GM23338 (cell line): Measurements from ENCODE around the gene TEKT3. TPM values are rescaled to one million over a fixed set of nuclear protein-coding genes. Genes with fewer than 3 reads are reported as not detected.

Source experiments
- ATAC-seq: fragments of 200-7000 bp; cut with Tn5 transposase; 3 replicates; pipeline ENCODE4 v1.9.1; 2020
- DNase-seq: peaks from one replicate; pipeline ENCODE4 v3.0.0-alpha.2; 2015; ENCODE audit warnings: low spot score
- H2AFZ ChIP-seq: fragments of 200-600 bp; sonication (generic); 2 replicates; pipeline ENCODE4 v1.8.0; 2016; ENCODE audit warnings: antibody characterized with exemption, mild to moderate bottlenecking, moderate library complexity
- H3F3A ChIP-seq: fragments of 200-600 bp; sonication (generic); replicated peaks from 2 replicates; pipeline ENCODE4 v1.8.0; 2017; ENCODE audit warnings: antibody characterized with exemption, mixed run types, low read depth
- H3K27ac ChIP-seq: fragments of 200-600 bp; sonication (generic); 2 replicates; pipeline ENCODE4 v1.6.1; 2016; ENCODE audit warnings: low read depth
- H3K27me3 ChIP-seq: fragments of 200-600 bp; sonication (generic); 2 replicates; pipeline ENCODE4 v1.8.0; 2016; ENCODE audit warnings: mild to moderate bottlenecking, mixed run types, moderate library complexity; ENCODE audit not compliant: insufficient read depth
- H3K36me3 ChIP-seq: fragments of 200-600 bp; sonication (generic); 2 replicates; pipeline ENCODE4 v1.8.0; 2016; ENCODE audit warnings: mild to moderate bottlenecking; ENCODE audit not compliant: insufficient read depth
- H3K4me1 ChIP-seq: fragments of 200-600 bp; sonication (generic); 2 replicates; pipeline ENCODE4 v1.8.0; 2016; ENCODE audit warnings: mild to moderate bottlenecking, moderate library complexity; ENCODE audit not compliant: insufficient read depth
- H3K4me2 ChIP-seq: fragments of 200-600 bp; sonication (generic); 2 replicates; pipeline ENCODE4 v1.7.1; 2017; ENCODE audit warnings: mixed run types
- H3K4me3 ChIP-seq: fragments of 200-600 bp; sonication (generic); 2 replicates; pipeline ENCODE4 v1.6.1; 2016; ENCODE audit warnings: mixed run types
- H3K79me2 ChIP-seq: fragments of 200-600 bp; sonication (generic); replicated peaks from 2 replicates; pipeline ENCODE4 v1.8.0; 2017; ENCODE audit warnings: mild to moderate bottlenecking; ENCODE audit not compliant: insufficient read depth
- H3K9me2 ChIP-seq: fragments of 200-600 bp; sonication (generic); 2 replicates; pipeline ENCODE4 v1.8.0; 2017; ENCODE audit not compliant: insufficient read depth
- H4K20me1 ChIP-seq: fragments of 200-600 bp; sonication (generic); replicated peaks from 2 replicates; pipeline ENCODE4 v1.8.0; 2017; ENCODE audit warnings: mild to moderate bottlenecking; ENCODE audit not compliant: insufficient read depth
- H3K27ac Mint-ChIP-seq: 2 replicates; pipeline ENCODE4 v1.8.0; 2020; ENCODE audit warnings: inconsistent platforms, mild to moderate bottlenecking, moderate library complexity, mixed read lengths
- H3K27me3 Mint-ChIP-seq: 3 replicates; pipeline ENCODE4 v1.8.0; 2022; ENCODE audit warnings: low read depth, mild to moderate bottlenecking, moderate library complexity, mixed read lengths, inconsistent platforms; ENCODE audit not compliant: insufficient read depth, poor library complexity
- H3K36me3 Mint-ChIP-seq: 3 replicates; pipeline ENCODE4 v1.8.0; 2021; ENCODE audit warnings: low read depth, mild to moderate bottlenecking, inconsistent platforms, moderate library complexity, mixed read lengths
- H3K4me1 Mint-ChIP-seq: 3 replicates; pipeline ENCODE4 v1.8.0; 2020; ENCODE audit warnings: mild to moderate bottlenecking, inconsistent platforms, mixed read lengths
- H3K4me3 Mint-ChIP-seq: 3 replicates; pipeline ENCODE4 v1.8.0; 2021; ENCODE audit warnings: moderate library complexity, mild to moderate bottlenecking, inconsistent platforms, mixed read lengths
- H3K9me3 Mint-ChIP-seq: 3 replicates; pipeline ENCODE4 v1.8.0; 2020; ENCODE audit warnings: moderate library complexity, mild to moderate bottlenecking, inconsistent platforms, mixed read lengths
- CREB1 ChIP-seq: fragments of 250-450 bp; sonication (Bioruptor Pico); IDR thresholded peaks from 2 replicates; pipeline ENCODE4 v1.5.0; 2020; ENCODE audit warnings: low read depth, mild to moderate bottlenecking, moderate library complexity
- CTCF ChIP-seq, 2 experiments: fragments of 200-600 bp in 1 of 2; sonication (generic) in 1 of 2; conservative IDR thresholded peaks; 2 replicates each; pipeline versions ENCODE4 v1.5.1 to v1.6.1; 2016 to 2017; ENCODE audit warnings: antibody characterized with exemption in 2 of 2, low read depth in 2 of 2, mild to moderate bottlenecking in 2 of 2, moderate library complexity in 1 of 2
- EZH2 ChIP-seq: fragments of 200-600 bp; sonication (generic); IDR thresholded peaks from one replicate; pipeline ENCODE4 v1.8.0; 2017; ENCODE audit warnings: antibody characterized with exemption, mild to moderate bottlenecking, low read depth; ENCODE audit not compliant: unreplicated experiment
- EZH2phosphoT487 ChIP-seq: fragments of 200-600 bp; sonication (generic); IDR thresholded peaks from one replicate; pipeline ENCODE4 v1.8.1; 2018; ENCODE audit warnings: antibody characterized with exemption; ENCODE audit not compliant: unreplicated experiment
- JUNB ChIP-seq: IDR thresholded peaks from one replicate; pipeline ENCODE4 v1.6.1; 2016; ENCODE audit warnings: antibody characterized with exemption; ENCODE audit not compliant: unreplicated experiment
- NANOG ChIP-seq: IDR thresholded peaks from 2 replicates; pipeline ENCODE4 v1.6.1; 2016; ENCODE audit warnings: antibody characterized with exemption, borderline replicate concordance
- POLR2AphosphoS5 ChIP-seq: IDR thresholded peaks from 2 replicates; pipeline ENCODE4 v1.6.1; 2016; ENCODE audit warnings: antibody characterized with exemption, low read depth
- REST ChIP-seq: IDR thresholded peaks from one replicate; pipeline ENCODE4 v1.6.1; 2018; ENCODE audit warnings: antibody characterized with exemption; ENCODE audit not compliant: unreplicated experiment
- STAT1 ChIP-seq: IDR thresholded peaks from one replicate; pipeline ENCODE4 v1.6.1; 2016; ENCODE audit warnings: antibody characterized with exemption; ENCODE audit not compliant: unreplicated experiment
- ZNF114 ChIP-seq: fragments of 250-450 bp; sonication (Bioruptor Pico); IDR thresholded peaks from 2 replicates; pipeline ENCODE4 v1.5.0; 2020; ENCODE audit warnings: mild to moderate bottlenecking, moderate library complexity
- ZNF331 ChIP-seq: fragments of 250-450 bp; sonication (Bioruptor Pico); IDR thresholded peaks from 2 replicates; pipeline ENCODE4 v1.5.0; 2020; ENCODE audit warnings: low read depth, mild to moderate bottlenecking, moderate library complexity
- ZNF462 ChIP-seq: fragments of 250-450 bp; sonication (Bioruptor Pico); IDR thresholded peaks from 2 replicates; pipeline ENCODE4 v1.5.0; 2020; ENCODE audit warnings: mild to moderate bottlenecking, moderate library complexity
- polyA plus RNA-seq: library from polyadenylated mRNA; unstranded; fragments of >200 nt; fragmentation: Nextera tagmentation; extraction: Ambion mirVana; gene quantifications from 2 replicates; pipeline ENCODE4 v1.2.1, GENCODE V29; 2016
- total RNA-seq: library from RNA; depleted of rRNA; stranded (reverse); fragments of >200 nt; shearing (Covaris generic); gene quantifications from 2 replicates; pipeline ENCODE4 v1.2.3, GENCODE V29; 2014
- TF ChIP-seq, protein P1 (sequence below): IDR thresholded peaks from 2 replicates; pipeline ENCODE4 v1.6.1; 2016; ENCODE audit warnings: antibody characterized with exemption

The TEKT3 gene
- total and polyA plus RNA-seq, 2 experiments from 2014 or later, result 1.6 to 2.0 TPM

GRCh38 chr17:15284107-15284506 lies 57.3 kb downstream of the TEKT3 start (continued):
- no peak for TF ChIP-seq ZNF331
- no peak for TF ChIP-seq STAT1

- no peaks in the 10 kb centered on the region for H3K36me3 ChIP-seq
These were observed 59.5 kb downstream of the TEKT3 start for GRCh38 chr17:15281909-15282308.

More at GRCh38 chr17:15281909-15282308, 59.5 kb downstream of the TEKT3 start:
- Histone ChIP-seq H3K4me3 (no peak overlapping the region), H3K4me2 (no peak overlapping the region), H3K79me2 (no peaks in the 10 kb centered on the region), H3F3A (no peaks in the 10 kb centered on the region), H3K4me1 (peaks cover 13% of the 10 kb centered on the region), H4K20me1 (no peaks in the 10 kb centered on the region), H3K9me2 (no peaks in the 10 kb centered on the region), H3K27ac (no peak overlapping the region), H2AFZ (no peak overlapping the region), H3K27me3 (no peaks in the 10 kb centered on the region)
- H3K27me3 Mint-ChIP-seq, result peaks cover 6% of the 10 kb centered on the region
- H3K27ac Mint-ChIP-seq, result no peak overlapping the region
- H3K36me3 Mint-ChIP-seq, result no peaks in the 10 kb centered on the region
- DNase-seq, result no peak
- peaks cover 9% of the 10 kb centered on the region; the same call in 2 of the 3 replicates for H3K4me1 Mint-ChIP-seq
- no peak for ATAC-seq
- H3K4me3 Mint-ChIP-seq, result no peak overlapping the region
- TF ChIP-seq EZH2phosphoT487 (no peak), NANOG (no peak), CTCF (conservative IDR thresholded peaks at IDR 0.05; ENCODE audit: low read depth in 2 of 2) (no peak), ZNF114 (CRISPR knock-in tag) (no peak), REST (no peak), CREB1 (CRISPR knock-in tag) (no peak), ZNF331 (no peak), JUNB (no peak), ZNF462 (CRISPR knock-in tag) (no peak), EZH2 (no peak), POLR2AphosphoS5 (no peak), STAT1 (no peak)
- TF ChIP-seq, protein P1, sequence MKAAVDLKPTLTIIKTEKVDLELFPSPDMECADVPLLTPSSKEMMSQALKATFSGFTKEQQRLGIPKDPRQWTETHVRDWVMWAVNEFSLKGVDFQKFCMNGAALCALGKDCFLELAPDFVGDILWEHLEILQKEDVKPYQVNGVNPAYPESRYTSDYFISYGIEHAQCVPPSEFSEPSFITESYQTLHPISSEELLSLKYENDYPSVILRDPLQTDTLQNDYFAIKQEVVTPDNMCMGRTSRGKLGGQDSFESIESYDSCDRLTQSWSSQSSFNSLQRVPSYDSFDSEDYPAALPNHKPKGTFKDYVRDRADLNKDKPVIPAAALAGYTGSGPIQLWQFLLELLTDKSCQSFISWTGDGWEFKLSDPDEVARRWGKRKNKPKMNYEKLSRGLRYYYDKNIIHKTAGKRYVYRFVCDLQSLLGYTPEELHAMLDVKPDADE, result no peak
- no peaks in the 10 kb centered on the region for H3K9me3 Mint-ChIP-seq
